Body of pancreas (tissue), 4 donors: ENCODE results near the gene OR1A1.
"Not testable (repeated sequence)": the region's sequence is repeated elsewhere in the genome, so short reads cannot be mapped to it uniquely, and the experiment has no call there.

Experiments
- POLR2A ChIP-seq, 3 donors: fragments of 450-650 bp; IDR thresholded peaks; one replicate each; pipeline ENCODE4 v1.6.1; 2016; ENCODE audit warnings: antibody characterized with exemption in 3 of 3, mild to moderate bottlenecking in 2 of 3
- TF ChIP-seq, protein P1 (sequence below), 7 experiments: fragments of 450-650 bp in 4 of 7; fragments of 200-600 bp in 3 of 7; sonication (generic) in 3 of 7; IDR thresholded peaks; one replicate each; pipeline ENCODE4 v1.5.1; 2016 to 2019; ENCODE audit warnings: antibody characterized with exemption in 7 of 7

DNA sequence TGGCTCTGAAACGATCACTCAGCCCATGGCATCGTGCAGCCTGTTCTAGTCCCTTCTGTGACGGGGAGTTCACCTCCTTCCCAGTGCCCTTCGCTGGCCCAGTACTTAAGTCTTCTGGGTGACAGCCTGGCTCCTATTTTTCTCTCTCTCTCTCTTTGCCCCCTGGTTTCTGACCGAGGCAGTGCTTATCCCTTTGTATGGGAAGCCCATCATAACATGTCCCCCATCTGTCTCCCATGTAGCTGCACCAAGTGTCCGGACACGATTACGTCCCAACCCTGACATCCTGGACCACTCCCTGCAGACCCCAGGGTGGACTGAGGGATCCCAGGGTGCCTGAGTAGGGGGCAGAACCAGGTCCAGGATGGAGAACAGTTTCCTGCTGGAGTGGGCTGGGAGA is 24.8 kb downstream of the OR1A1 start:
- TF ChIP-seq, protein P1, sequence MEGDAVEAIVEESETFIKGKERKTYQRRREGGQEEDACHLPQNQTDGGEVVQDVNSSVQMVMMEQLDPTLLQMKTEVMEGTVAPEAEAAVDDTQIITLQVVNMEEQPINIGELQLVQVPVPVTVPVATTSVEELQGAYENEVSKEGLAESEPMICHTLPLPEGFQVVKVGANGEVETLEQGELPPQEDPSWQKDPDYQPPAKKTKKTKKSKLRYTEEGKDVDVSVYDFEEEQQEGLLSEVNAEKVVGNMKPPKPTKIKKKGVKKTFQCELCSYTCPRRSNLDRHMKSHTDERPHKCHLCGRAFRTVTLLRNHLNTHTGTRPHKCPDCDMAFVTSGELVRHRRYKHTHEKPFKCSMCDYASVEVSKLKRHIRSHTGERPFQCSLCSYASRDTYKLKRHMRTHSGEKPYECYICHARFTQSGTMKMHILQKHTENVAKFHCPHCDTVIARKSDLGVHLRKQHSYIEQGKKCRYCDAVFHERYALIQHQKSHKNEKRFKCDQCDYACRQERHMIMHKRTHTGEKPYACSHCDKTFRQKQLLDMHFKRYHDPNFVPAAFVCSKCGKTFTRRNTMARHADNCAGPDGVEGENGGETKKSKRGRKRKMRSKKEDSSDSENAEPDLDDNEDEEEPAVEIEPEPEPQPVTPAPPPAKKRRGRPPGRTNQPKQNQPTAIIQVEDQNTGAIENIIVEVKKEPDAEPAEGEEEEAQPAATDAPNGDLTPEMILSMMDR (IDR thresholded peaks at IDR 0.05) = not testable (repeated sequence)
- not testable (repeated sequence) for TF ChIP-seq POLR2A (IDR thresholded peaks at IDR 0.05)
